ENCODE results near the gene ALG8. TPM values are rescaled to one million over a fixed set of nuclear protein-coding genes. Genes with fewer than 3 reads are reported as not detected.
A peak's percentile ranks its signal among the peaks of the same experiment; 100 is the strongest.

The ALG8 gene
- total RNA-seq, 1 donor: 38.4 TPM

GRCh38 chr11:78063440-78064181, 75.8 kb downstream of the ALG8 start, which contains the start of gene THRSP:
TSS of gene THRSP (plus strand) at chr11:78063861. CDS start at chr11:78063882, 21 bp downstream.
- H3K27me3 ChIP-seq (ENCODE audit: insufficient read depth, low read length): no peaks in the 10 kb centered on the region
- H3K4me2 ChIP-seq (ENCODE audit: insufficient read depth, low read length): no peak within 1 kb of the TSS
- H3K4me3 ChIP-seq (ENCODE audit: insufficient read depth, low read length): no peak within 1 kb of the TSS
- no peak within 1 kb of the TSS for H2AFZ ChIP-seq (ENCODE audit: low read length)
- H3K4me1 ChIP-seq (ENCODE audit: insufficient read depth, low read length): peaks cover 6% of the 10 kb centered on the region
- no peak within 1 kb of the TSS for H3K27ac ChIP-seq (ENCODE audit: low read depth, low read length)
- H4K20me1 ChIP-seq (ENCODE audit: insufficient read depth, low read length): no peaks in the 10 kb centered on the region
- DNase-seq (ENCODE audit: insufficient read length, low spot score, missing footprints): no peak
- H3K36me3 ChIP-seq (ENCODE audit: insufficient read depth, low read length): no peaks in the 10 kb centered on the region
- no peaks in the 10 kb centered on the region for H3K9me3 ChIP-seq (ENCODE audit: low read depth, low read length)
- H3K79me2 ChIP-seq (ENCODE audit: insufficient read depth, low read length): no peaks in the 10 kb centered on the region
- TF ChIP-seq CTCF (IDR thresholded peaks at IDR 0.05; ENCODE audit: extremely low read depth, low read depth, low read length): no peak

- H3K4me2 ChIP-seq (ENCODE audit: insufficient read depth, low read length): no peak overlapping the region
- no peaks in the 10 kb centered on the region for H3K9me3 ChIP-seq (ENCODE audit: low read depth, low read length)
- no peaks in the 10 kb centered on the region for H3K27me3 ChIP-seq (ENCODE audit: insufficient read depth, low read length)
- DNase-seq (ENCODE audit: insufficient read length, low spot score, missing footprints): no peak
- no peak for TF ChIP-seq CTCF (IDR thresholded peaks at IDR 0.05; ENCODE audit: extremely low read depth, low read depth, low read length)
- no peak overlapping the region for H3K4me3 ChIP-seq (ENCODE audit: insufficient read depth, low read length)
- H3K4me1 ChIP-seq (ENCODE audit: insufficient read depth, low read length): peaks cover 6% of the 10 kb centered on the region
- no peaks in the 10 kb centered on the region for H4K20me1 ChIP-seq (ENCODE audit: insufficient read depth, low read length)
- no peaks in the 10 kb centered on the region for H3K36me3 ChIP-seq (ENCODE audit: insufficient read depth, low read length)
- no peaks in the 10 kb centered on the region for H3K79me2 ChIP-seq (ENCODE audit: insufficient read depth, low read length)
- H3K27ac ChIP-seq (ENCODE audit: low read depth, low read length): no peak overlapping the region
- H2AFZ ChIP-seq (ENCODE audit: low read length): no peak overlapping the region
Measured at GRCh38 chr11:78062671-78063070, 76.8 kb downstream of the ALG8 start.

GRCh38 chr11:78061921-78062311, 77.5 kb downstream of the ALG8 start:
- peak overlapping the region; percentile 56 for H2AFZ ChIP-seq (ENCODE audit: low read length)

More at GRCh38 chr11:78061921-78062311, 77.5 kb downstream of the ALG8 start:
- H3K4me1 ChIP-seq (ENCODE audit: insufficient read depth, low read length): peaks cover 6% of the 10 kb centered on the region
- no peak overlapping the region for H3K27ac ChIP-seq (ENCODE audit: low read depth, low read length)
- no peaks in the 10 kb centered on the region for H4K20me1 ChIP-seq (ENCODE audit: insufficient read depth, low read length)
- H3K4me3 ChIP-seq (ENCODE audit: insufficient read depth, low read length): no peak overlapping the region
- TF ChIP-seq CTCF (IDR thresholded peaks at IDR 0.05; ENCODE audit: extremely low read depth, low read depth, low read length): no peak
- no peaks in the 10 kb centered on the region for H3K9me3 ChIP-seq (ENCODE audit: low read depth, low read length)
- DNase-seq (ENCODE audit: insufficient read length, low spot score, missing footprints): peak; percentile 84
- H3K79me2 ChIP-seq (ENCODE audit: insufficient read depth, low read length): no peaks in the 10 kb centered on the region
- no peaks in the 10 kb centered on the region for H3K27me3 ChIP-seq (ENCODE audit: insufficient read depth, low read length)
- H3K36me3 ChIP-seq (ENCODE audit: insufficient read depth, low read length): no peaks in the 10 kb centered on the region
- no peak overlapping the region for H3K4me2 ChIP-seq (ENCODE audit: insufficient read depth, low read length)
